GM19238 (cell line): Measurements from ENCODE around the gene GRK4.

Experiments used
- DNase-seq: peaks from one replicate; pipeline ENCODE4 v3.0.0; 2011; ENCODE audit warnings: low spot score; ENCODE audit not compliant: insufficient read length

Gene GRK4

GRCh38 chr4:3010998-3011397, 47.6 kb downstream of the GRK4 start:
- DNase-seq: no peak

- no peak for DNase-seq
These were observed 48.3 kb downstream of the GRK4 start for GRCh38 chr4:3011456-3012220.

GRCh38 chr4:3013323-3013722, 50.0 kb downstream of the GRK4 start:
- no peak for DNase-seq

DNA sequence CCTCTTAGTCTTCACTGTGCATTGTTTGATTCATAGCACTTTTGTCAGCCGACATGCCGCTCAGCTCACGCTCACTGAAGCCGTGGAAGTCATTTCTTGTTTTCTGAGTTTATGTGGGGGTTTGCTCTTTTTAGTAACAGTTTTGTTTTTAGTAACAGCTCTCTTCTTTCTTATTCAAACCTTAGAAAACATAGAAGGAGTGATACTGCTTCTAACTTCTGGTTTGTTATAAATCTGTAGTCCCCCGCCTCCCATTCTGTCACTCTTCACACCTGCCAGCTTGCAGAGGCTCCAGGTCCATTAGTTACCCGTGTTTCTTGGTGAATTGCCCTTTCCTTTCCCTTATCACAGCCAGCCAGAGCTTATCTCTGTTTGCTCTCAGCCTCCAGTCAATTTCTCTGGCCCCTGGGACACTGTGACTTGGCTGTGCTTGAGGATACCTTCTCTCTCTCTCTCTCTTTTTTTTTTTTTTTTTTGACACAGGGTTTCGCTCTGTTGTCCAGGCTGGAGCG, 50.5 kb downstream of the GRK4 start:
- no peak for DNase-seq

GRCh38 chr4:3016961-3017360, 53.6 kb downstream of the GRK4 start:
- DNase-seq: no peak

- DNase-seq: no peak
These were observed 54.1 kb downstream of the GRK4 start for GRCh38 chr4:3017504-3017903.

DNA sequence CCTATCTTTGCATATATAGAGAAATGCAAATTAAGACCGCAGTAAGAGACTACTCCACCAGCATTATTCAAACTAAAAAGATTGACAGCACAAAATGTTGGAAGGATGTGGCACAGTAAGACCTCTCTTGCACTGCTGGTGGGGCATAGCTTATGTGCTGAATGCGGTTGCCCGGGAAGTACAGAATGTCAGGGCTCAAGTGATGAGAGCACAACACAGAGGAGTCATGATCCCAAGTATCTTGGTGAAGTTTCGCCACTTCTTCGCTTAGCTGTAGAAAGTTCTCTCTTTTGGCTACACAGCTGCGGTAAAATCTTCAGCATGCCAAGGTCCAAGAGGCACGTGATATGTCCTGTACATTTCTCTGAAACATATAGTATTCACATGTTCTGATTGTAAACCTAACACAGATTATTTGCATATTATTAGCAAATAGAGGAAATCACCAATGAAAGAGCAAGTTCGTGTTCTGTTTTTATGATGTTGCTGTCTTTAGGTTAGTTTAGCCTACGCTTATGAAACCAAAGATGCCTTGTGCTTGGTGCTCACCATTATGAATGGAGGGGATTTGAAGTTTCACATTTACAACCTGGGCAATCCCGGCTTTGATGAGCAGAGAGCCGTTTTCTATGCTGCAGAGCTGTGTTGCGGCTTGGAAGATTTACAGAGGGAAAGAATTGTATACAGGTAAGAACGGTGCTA, 55.9 kb downstream of the GRK4 start:
- DNase-seq: no peak

DNA sequence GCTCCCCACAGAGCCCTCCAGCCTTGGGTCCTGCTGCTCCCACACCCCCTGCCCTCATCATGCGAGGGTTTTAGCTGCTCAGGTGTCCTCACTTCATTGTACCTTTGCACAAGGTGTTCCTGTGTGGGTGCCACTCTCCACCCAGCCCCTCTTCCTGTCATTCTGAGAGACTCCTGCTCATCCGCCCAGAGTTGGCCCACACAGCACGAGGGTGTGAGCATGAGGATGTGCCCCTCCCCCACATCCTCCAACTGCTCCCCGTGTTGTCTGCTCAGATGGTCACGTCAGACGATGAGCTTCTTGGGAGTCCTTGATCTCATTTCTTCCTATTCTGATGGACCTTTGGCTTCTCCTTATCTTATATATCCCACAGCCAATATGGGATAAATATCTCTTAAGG, 57.8 kb downstream of the GRK4 start:
- DNase-seq: no peak

- DNase-seq: no peak
These were observed 58.3 kb downstream of the GRK4 start for GRCh38 chr4:3021627-3022026.

DNA sequence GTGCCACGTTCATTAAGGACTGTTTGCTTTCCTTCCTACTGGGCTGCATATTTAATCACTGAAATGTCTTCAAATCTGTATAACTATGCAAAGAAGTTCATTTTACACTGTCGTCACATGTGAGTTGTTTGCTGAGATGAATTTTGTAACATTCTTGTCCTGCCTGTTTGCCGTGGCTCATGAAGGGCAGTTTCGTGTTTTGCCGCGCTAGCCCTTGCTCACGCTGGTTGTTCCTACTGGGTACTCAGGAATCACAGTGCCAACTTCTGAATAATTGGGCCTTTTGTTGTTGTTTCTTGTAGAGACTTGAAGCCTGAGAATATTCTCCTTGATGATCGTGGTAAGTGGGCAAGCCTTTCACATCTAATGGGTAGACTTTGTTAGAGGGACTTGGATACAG, 58.7 kb downstream of the GRK4 start:
- DNase-seq: no peak

GRCh38 chr4:3022651-3023050, 59.3 kb downstream of the GRK4 start:
- no peak for DNase-seq

DNA sequence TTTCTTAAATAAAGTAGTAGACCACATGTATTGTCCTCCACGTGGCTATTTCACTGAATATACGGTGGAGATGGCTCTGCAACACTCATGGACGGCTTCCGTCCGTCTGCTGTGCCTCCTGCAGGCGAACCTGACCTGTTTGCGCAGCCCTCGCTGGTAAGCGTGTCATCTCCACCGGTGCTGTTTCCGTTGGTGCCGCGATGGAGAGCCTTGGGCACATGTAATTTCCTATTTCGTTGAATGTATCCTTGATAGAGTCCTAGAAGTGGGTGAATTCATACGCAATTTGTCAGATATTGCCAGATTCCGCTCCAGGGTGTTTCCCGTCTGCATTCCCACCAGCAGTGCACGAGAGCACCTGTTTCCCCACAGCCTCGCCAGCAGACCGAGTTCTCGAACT, 62.5 kb downstream of the GRK4 start:
- no peak for DNase-seq

DNA sequence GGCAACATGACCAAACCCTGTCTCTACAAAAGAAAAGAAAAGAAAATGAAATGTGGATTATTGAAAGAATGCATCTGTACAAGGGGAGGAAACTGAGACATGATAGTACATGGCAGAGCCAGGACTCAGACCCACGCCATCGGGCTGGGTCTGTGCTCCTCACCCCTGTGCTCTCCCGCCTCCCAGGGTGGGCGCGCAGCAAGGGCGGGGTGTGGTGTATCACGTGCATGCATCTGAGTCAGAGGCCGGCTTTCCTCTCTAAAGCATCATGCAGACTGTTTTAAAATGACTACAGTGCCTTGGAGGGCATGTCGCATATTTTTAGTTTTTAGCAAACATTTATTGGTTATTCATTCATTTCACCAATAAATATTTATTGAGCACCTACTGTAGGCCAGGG, 63.2 kb downstream of the GRK4 start:
- DNase-seq: no peak

GRCh38 chr4:3029464-3029863, 66.1 kb downstream of the GRK4 start:
- DNase-seq: no peak

DNA sequence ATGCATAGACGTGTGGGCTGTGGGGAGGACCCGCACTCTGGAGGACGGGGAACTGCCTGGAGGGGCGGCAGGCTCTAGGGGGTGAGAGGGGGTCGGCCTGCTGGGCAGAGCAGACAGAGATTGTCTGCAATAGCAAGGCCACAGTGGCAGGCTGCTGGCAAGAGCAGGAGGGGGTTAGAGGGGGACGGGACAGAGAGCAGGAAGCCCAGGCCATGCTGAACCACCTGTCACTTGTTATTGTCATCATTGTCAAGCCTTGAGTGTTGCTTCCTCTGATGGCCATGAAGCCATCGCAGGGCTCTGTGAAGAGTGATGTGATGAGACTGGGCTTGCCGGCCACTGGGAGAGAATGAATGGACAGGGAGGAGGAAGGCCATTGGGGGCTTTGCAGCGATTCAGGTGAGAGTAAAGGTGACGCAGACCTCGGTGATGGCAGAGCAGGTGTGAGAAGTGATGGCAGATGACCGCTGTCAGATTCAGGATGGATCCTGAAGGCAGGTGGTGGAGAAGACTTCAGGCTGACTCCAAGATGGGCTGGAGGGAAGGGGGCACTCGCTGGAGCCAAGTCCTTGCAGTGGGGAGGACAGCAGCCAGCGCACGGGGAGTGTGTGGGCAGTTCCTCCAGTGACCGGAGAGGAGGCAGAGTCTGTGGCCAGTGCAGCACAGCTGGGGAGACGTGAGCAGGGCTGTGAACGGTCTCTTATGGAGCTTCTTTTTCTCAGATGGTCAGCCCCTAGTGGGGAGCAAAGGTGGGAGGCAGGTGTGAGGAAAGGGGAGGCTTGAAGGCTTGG, 67.4 kb downstream of the GRK4 start:
- DNase-seq: no peak

- no peak for DNase-seq
These were observed 68.1 kb downstream of the GRK4 start for GRCh38 chr4:3031357-3032082.

DNA sequence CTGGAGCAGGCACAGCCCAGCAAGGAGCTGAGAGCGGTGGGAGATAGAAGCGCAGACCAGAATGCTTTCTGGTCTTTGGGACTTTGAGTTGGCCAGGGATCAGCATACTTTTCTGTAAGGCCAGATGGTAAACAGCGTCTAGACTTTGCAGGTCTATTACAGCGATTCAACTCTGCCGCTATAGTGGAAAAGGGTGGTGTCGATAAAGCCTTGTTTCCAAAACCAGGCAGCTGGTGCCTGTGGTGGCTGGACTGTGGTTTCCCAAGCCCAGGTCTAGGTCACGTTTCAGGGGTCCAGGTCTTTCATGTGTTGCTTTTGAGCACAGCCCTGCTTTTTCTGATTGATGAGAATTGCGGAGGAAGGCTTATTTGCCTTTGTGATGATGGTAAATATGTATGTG, 70.9 kb downstream of the GRK4 start:
- DNase-seq: no peak

DNA sequence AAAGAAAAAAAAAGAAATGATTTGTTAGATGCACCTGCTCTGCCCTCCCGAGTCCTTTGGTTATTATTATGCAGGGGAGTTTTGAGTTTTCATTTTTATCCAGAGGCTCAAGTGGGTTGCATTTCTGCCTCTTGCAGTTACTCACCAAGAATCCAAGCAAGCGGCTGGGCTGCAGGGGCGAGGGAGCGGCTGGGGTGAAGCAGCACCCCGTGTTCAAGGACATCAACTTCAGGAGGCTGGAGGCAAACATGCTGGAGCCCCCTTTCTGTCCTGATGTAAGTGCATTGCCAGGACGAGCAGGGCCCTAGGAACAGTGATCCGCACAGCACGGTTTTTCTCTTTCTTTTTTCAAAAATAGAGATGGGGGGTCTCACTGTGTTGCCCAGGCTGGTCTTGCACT, 71.9 kb downstream of the GRK4 start:
- no peak for DNase-seq

GRCh38 chr4:3035674-3036073, 72.3 kb downstream of the GRK4 start:
- no peak for DNase-seq

DNA sequence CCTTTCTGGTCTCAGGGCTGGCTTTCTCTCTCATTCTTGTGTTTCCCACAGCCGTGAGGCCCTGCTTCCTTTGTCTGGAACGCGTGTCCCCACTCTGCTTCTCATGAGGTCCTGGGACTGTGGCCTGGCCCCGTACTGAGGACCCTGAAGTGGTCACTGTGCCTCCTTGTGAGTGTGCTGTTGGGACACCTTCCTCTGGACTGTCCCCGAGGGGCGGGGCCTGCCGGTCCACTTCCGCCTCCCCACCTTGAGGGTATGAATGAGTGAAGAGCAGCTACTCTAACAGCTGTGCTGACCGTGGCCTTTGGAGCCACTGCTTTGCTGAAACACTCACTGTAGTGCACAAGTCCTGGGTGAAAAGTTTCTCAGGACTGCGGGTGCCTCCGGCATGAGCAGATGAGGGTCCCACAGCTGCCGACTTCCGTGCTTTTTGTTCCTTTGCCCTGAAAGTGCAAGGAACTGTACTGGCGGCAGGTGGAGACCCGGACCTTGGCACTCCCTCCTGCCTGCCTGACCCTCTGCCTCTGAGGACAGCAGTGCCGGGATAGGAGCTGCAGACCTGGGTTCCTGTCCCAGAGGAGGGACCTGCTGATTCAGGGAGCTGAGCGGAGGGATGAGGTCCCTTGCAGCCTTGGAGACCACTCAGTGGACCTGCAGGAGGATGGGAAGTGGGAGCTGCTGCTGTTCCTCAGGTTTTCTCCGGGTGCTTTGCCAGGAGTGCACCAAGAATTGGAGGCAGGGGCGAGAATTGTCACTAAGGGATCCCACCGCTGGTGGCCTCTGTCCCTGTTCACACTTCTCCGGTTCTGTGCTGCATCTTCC, 73.0 kb downstream of the GRK4 start:
- DNase-seq: no peak
